K562 (cell line): ENCODE data around the gene SSBP1. TPM values are rescaled to one million over a fixed set of nuclear protein-coding genes. Genes with fewer than 3 reads are reported as not detected.

Experiments
- ADNP ChIP-seq: fragments of 200-800 bp; sonication (Bioruptor generic); IDR thresholded peaks from 2 replicates; pipeline ENCODE4 v1.6.1; 2016; ENCODE audit warnings: missing genetic modification characterization, missing compliant biosample characterization
- ASH1L ChIP-seq: fragments of 450-650 bp; IDR thresholded peaks from 2 replicates; pipeline ENCODE4 v1.6.1; 2018; ENCODE audit warnings: borderline replicate concordance, mild to moderate bottlenecking, low read depth; ENCODE audit not compliant: partially characterized antibody
- GABPB2 ChIP-seq: fragments of 250-450 bp; sonication (Bioruptor Pico); conservative IDR thresholded peaks from 2 replicates; pipeline ENCODE4 v1.5.1; 2021; ENCODE audit warnings: mild to moderate bottlenecking
- PRPF4 ChIP-seq: fragments of 200-400 bp; formaldehyde crosslinking; IDR thresholded peaks from one replicate; pipeline ENCODE4 v1.6.1; 2017; ENCODE audit warnings: low read length, low read depth, mild to moderate bottlenecking; ENCODE audit not compliant: insufficient read depth, poor library complexity, severe bottlenecking
- TAF7 ChIP-seq: fragments of 450-650 bp; IDR thresholded peaks from 2 replicates; pipeline ENCODE4 v1.6.1; 2016; ENCODE audit warnings: missing genetic modification characterization, missing compliant biosample characterization
- XRCC5 ChIP-seq: fragments of 200-400 bp; formaldehyde crosslinking; IDR thresholded peaks from 2 replicates; pipeline ENCODE4 v1.6.1; 2017; ENCODE audit warnings: low read depth, mild to moderate bottlenecking, low read length
- polyA plus RNA-seq, 8 experiments: library from polyadenylated mRNA; depleted of rRNA in 4 of 8; stranded (reverse) in 5 of 8; unstranded in 3 of 8; fragments of >200 nt; fragmentation: Nextera tagmentation in 2 of 8; fragmentation: Illumina TruSeq in 1 of 8; extraction: Ambion mirVana in 2 of 8; extraction: Trizol in 1 of 8; gene quantifications; 2 replicates each; pipeline versions ENCODE4 v1.2.1 to v1.2.3, GENCODE V29; 2011 to 2014; ENCODE audit warnings: inconsistent platforms in 1 of 8, missing spikeins in 1 of 8
- total RNA-seq, 7 experiments: library from RNA; depleted of rRNA in 6 of 7; stranded (reverse); fragments of >200 nt in 6 of 7; fragmentation: Illumina TruSeq in 2 of 7; extraction: Trizol in 2 of 7; gene quantifications; 2 replicates each; pipeline versions ENCODE4 v1.2.1 to v1.2.3, GENCODE V29; 2011 to 2021; ENCODE audit warnings: low replicate concordance in 1 of 7
- TF ChIP-seq, protein P1 (sequence below): fragments of 450-650 bp; IDR thresholded peaks from 2 replicates; pipeline ENCODE4 v1.6.1; 2016; ENCODE audit warnings: low read depth
- TF ChIP-seq, protein P2 (sequence below): fragments of 250-450 bp; sonication (Bioruptor Pico); IDR thresholded peaks from 2 replicates; pipeline ENCODE4 v1.5.0; 2020; ENCODE audit warnings: mild to moderate bottlenecking, borderline replicate concordance
- TF ChIP-seq, protein P3 (sequence below): fragments of 450-650 bp; formaldehyde crosslinking; conservative IDR thresholded peaks from 2 replicates; pipeline ENCODE4 v1.4.0; 2022; ENCODE audit warnings: mild to moderate bottlenecking, missing genetic modification characterization
- TF ChIP-seq, protein P4 (sequence below): fragments of 250-450 bp; sonication (Bioruptor Pico); IDR thresholded peaks from 2 replicates; pipeline ENCODE4 v1.8.0; 2022; ENCODE audit warnings: inconsistent platforms

The SSBP1 gene
- total and polyA plus RNA-seq, 9 of the 15 experiments (the other 6 are each of a cell fraction or from before 2014, with no cell fraction given): 404 to 1,996 (median 835) TPM

DNA sequence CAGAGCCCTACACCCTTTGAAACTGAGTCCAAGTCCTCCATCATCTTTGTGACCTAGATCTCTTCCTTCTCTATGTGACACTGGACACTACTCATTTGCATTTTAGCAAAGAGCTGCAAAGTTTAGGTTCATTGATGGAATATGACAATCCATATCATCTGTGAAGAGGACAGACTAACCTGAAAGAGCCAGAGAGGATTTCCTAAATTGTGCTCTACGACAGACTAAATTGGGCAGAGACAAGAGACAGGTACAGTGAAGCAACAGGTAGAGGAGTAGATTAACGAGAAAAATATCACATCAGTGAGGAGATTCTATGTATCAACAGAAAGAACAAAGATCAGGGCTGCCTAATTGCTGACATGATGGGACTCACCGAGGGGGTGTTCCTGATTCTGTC is 25.6 kb downstream of the SSBP1 start, which contains the start of gene TAS2R3 (continued):
- TF ChIP-seq, protein P1, sequence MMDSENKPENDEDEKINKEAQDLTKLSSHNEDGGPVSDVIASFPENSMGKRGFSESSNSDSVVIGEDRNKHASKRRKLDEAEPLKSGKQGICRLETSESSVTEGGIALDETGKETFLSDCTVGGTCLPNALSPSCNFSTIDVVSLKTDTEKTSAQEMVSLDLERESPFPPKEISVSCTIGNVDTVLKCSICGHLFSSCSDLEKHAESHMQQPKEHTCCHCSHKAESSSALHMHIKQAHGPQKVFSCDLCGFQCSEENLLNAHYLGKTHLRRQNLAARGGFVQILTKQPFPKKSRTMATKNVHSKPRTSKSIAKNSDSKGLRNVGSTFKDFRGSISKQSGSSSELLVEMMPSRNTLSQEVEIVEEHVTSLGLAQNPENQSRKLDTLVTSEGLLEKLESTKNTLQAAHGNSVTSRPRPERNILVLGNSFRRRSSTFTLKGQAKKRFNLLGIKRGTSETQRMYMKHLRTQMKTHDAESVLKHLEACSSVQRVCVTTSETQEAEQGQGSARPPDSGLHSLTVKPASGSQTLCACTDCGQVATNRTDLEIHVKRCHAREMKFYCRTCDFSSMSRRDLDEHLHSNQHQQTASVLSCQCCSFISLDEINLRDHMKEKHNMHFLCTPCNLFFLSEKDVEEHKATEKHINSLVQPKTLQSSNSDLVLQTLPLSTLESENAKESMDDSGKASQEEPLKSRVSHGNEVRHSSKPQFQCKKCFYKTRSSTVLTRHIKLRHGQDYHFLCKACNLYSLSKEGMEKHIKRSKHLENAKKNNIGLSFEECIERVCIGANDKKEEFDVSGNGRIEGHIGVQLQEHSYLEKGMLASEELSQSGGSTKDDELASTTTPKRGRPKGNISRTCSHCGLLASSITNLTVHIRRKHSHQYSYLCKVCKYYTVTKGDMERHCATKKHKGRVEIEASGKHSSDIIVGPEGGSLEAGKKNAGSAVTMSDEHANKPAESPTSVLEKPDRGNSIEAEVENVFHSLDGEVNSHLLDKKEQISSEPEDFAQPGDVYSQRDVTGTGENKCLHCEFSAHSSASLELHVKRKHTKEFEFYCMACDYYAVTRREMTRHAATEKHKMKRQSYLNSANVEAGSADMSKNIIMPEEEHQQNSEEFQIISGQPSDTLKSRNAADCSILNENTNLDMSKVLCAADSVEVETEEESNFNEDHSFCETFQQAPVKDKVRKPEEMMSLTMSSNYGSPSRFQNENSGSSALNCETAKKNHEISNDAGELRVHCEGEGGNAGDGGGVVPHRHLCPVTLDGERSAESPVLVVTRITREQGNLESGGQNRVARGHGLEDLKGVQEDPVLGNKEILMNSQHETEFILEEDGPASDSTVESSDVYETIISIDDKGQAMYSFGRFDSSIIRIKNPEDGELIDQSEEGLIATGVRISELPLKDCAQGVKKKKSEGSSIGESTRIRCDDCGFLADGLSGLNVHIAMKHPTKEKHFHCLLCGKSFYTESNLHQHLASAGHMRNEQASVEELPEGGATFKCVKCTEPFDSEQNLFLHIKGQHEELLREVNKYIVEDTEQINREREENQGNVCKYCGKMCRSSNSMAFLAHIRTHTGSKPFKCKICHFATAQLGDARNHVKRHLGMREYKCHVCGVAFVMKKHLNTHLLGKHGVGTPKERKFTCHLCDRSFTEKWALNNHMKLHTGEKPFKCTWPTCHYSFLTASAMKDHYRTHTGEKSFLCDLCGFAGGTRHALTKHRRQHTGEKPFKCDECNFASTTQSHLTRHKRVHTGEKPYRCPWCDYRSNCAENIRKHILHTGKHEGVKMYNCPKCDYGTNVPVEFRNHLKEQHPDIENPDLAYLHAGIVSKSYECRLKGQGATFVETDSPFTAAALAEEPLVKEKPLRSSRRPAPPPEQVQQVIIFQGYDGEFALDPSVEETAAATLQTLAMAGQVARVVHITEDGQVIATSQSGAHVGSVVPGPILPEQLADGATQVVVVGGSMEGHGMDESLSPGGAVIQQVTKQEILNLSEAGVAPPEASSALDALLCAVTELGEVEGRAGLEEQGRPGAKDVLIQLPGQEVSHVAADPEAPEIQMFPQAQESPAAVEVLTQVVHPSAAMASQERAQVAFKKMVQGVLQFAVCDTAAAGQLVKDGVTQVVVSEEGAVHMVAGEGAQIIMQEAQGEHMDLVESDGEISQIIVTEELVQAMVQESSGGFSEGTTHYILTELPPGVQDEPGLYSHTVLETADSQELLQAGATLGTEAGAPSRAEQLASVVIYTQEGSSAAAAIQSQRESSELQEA: no peak
- TF ChIP-seq ASH1L (no peak), ADNP (tag) (no peak), TAF7 (tag) (no peak), GABPB2 (CRISPR knock-in tag) (no peak), PRPF4 (no peak), XRCC5 (no peak)
- TF ChIP-seq, protein P2, sequence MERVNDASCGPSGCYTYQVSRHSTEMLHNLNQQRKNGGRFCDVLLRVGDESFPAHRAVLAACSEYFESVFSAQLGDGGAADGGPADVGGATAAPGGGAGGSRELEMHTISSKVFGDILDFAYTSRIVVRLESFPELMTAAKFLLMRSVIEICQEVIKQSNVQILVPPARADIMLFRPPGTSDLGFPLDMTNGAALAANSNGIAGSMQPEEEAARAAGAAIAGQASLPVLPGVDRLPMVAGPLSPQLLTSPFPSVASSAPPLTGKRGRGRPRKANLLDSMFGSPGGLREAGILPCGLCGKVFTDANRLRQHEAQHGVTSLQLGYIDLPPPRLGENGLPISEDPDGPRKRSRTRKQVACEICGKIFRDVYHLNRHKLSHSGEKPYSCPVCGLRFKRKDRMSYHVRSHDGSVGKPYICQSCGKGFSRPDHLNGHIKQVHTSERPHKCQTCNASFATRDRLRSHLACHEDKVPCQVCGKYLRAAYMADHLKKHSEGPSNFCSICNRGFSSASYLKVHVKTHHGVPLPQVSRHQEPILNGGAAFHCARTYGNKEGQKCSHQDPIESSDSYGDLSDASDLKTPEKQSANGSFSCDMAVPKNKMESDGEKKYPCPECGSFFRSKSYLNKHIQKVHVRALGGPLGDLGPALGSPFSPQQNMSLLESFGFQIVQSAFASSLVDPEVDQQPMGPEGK (CRISPR knock-in tag): no peak
- TF ChIP-seq, protein P3, sequence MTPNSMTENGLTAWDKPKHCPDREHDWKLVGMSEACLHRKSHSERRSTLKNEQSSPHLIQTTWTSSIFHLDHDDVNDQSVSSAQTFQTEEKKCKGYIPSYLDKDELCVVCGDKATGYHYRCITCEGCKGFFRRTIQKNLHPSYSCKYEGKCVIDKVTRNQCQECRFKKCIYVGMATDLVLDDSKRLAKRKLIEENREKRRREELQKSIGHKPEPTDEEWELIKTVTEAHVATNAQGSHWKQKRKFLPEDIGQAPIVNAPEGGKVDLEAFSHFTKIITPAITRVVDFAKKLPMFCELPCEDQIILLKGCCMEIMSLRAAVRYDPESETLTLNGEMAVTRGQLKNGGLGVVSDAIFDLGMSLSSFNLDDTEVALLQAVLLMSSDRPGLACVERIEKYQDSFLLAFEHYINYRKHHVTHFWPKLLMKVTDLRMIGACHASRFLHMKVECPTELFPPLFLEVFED (CRISPR knock-in tag): no peak
- TF ChIP-seq, protein P4, sequence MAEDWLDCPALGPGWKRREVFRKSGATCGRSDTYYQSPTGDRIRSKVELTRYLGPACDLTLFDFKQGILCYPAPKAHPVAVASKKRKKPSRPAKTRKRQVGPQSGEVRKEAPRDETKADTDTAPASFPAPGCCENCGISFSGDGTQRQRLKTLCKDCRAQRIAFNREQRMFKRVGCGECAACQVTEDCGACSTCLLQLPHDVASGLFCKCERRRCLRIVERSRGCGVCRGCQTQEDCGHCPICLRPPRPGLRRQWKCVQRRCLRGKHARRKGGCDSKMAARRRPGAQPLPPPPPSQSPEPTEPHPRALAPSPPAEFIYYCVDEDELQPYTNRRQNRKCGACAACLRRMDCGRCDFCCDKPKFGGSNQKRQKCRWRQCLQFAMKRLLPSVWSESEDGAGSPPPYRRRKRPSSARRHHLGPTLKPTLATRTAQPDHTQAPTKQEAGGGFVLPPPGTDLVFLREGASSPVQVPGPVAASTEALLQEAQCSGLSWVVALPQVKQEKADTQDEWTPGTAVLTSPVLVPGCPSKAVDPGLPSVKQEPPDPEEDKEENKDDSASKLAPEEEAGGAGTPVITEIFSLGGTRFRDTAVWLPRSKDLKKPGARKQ: no peak
